Neural cell (in vitro differentiated cells): ENCODE data around the gene ARMC9. TPM values are rescaled to one million over a fixed set of nuclear protein-coding genes. Genes with fewer than 3 reads are reported as not detected.

Experiments
- H2AFZ ChIP-seq: fragments of 200-600, 300-800 bp; sonication (generic), shearing (Covaris generic); 2 replicates; pipeline ENCODE4 v1.6.0; 2014; ENCODE audit warnings: low read depth, mild to moderate bottlenecking, antibody characterized with exemption, low read length, moderate library complexity
- H3F3A ChIP-seq: fragments of 200-600 bp; shearing (Covaris generic); 2 replicates; pipeline ENCODE4 v1.6.1; 2016; ENCODE audit warnings: mild to moderate bottlenecking, moderate library complexity, mixed read lengths, antibody characterized with exemption, low read length; ENCODE audit not compliant: insufficient read depth, poor library complexity, severe bottlenecking
- H3K27ac ChIP-seq: fragments of 200-600, 300-800 bp; sonication (generic), shearing (Covaris generic); 2 replicates; pipeline ENCODE4 v1.5.1; 2014; ENCODE audit warnings: mild to moderate bottlenecking, low read length, moderate library complexity
- H3K27me3 ChIP-seq: fragments of 300-800, 200-600 bp; sonication (generic), shearing (Covaris generic); 2 replicates; pipeline ENCODE4 v1.6.0; 2014; ENCODE audit warnings: mild to moderate bottlenecking, low read depth, low read length, moderate library complexity; ENCODE audit not compliant: insufficient read depth
- H3K36me3 ChIP-seq: fragments of 300-800, 200-600 bp; sonication (generic), shearing (Covaris generic); 2 replicates; pipeline ENCODE4 v1.5.1; 2014; ENCODE audit warnings: mild to moderate bottlenecking, antibody characterized with exemption, low read length, moderate library complexity; ENCODE audit not compliant: insufficient read depth
- H3K4me2 ChIP-seq: fragments of 300-800, 200-600 bp; sonication (generic), shearing (Covaris generic); 2 replicates; pipeline ENCODE4 v1.6.0; 2014; ENCODE audit warnings: mild to moderate bottlenecking, low read length
- H3K4me3 ChIP-seq: fragments of 300-800, 200-600 bp; sonication (generic), shearing (Covaris generic); 2 replicates; pipeline ENCODE4 v1.5.1; 2014; ENCODE audit warnings: mild to moderate bottlenecking, low read length, moderate library complexity
- H3K79me2 ChIP-seq: fragments of 200-600 bp; shearing (Covaris generic); replicated peaks from 2 replicates; pipeline ENCODE4 v1.6.0; 2014; ENCODE audit warnings: mild to moderate bottlenecking, low read length, moderate library complexity; ENCODE audit not compliant: insufficient read depth
- H3K9ac ChIP-seq: fragments of 300-800, 200-600 bp; sonication (generic), shearing (Covaris generic); 2 replicates; pipeline ENCODE4 v1.6.1; 2016; ENCODE audit warnings: mild to moderate bottlenecking, low read length, mixed read lengths
- H3K9me2 ChIP-seq: fragments of 200-600 bp; shearing (Covaris generic); 2 replicates; pipeline ENCODE4 v1.6.1; 2016; ENCODE audit warnings: mild to moderate bottlenecking, low read length, mixed read lengths; ENCODE audit not compliant: insufficient read depth
- H3K9me3 ChIP-seq: fragments of 200-600, 300-800 bp; sonication (generic), shearing (Covaris generic); 2 replicates; pipeline ENCODE4 v1.6.1; 2016; ENCODE audit warnings: mild to moderate bottlenecking, mixed run types, low read length, moderate library complexity, mixed read lengths
- H4K20me1 ChIP-seq: fragments of 200-600 bp; shearing (Covaris generic); 2 replicates; pipeline ENCODE4 v1.6.1; 2016; ENCODE audit warnings: mild to moderate bottlenecking, mixed run types; ENCODE audit not compliant: insufficient read depth
- EP300 ChIP-seq: fragments of 450-650 bp; conservative IDR thresholded peaks from 2 replicates; pipeline ENCODE4 v1.6.1; 2014; ENCODE audit warnings: antibody characterized with exemption, mild to moderate bottlenecking, moderate library complexity; ENCODE audit not compliant: poor library complexity, severe bottlenecking
- EZH2 ChIP-seq: fragments of 200-600, 300-800 bp; shearing (Covaris generic), sonication (generic); IDR thresholded peaks from 2 replicates; pipeline ENCODE4 v1.6.1; 2014; ENCODE audit warnings: antibody characterized with exemption, low read length, borderline replicate concordance, mild to moderate bottlenecking; ENCODE audit not compliant: insufficient read depth, poor library complexity, severe bottlenecking
- MXI1 ChIP-seq: fragments of 450-650 bp; conservative IDR thresholded peaks from 2 replicates; pipeline ENCODE4 v1.6.1; 2014; ENCODE audit warnings: antibody characterized with exemption, mild to moderate bottlenecking; ENCODE audit not compliant: poor library complexity, severe bottlenecking
- POLR2AphosphoS5 ChIP-seq: IDR thresholded peaks from 2 replicates; pipeline ENCODE4 v1.6.1; 2012
- RAD21 ChIP-seq: fragments of 450-650 bp; conservative IDR thresholded peaks from 2 replicates; pipeline ENCODE4 v1.6.1; 2014; ENCODE audit warnings: antibody characterized with exemption, mild to moderate bottlenecking, moderate library complexity
- SMC3 ChIP-seq: fragments of 450-650 bp; conservative IDR thresholded peaks from 2 replicates; pipeline ENCODE4 v1.6.1; 2014; ENCODE audit warnings: antibody characterized with exemption, mild to moderate bottlenecking, moderate library complexity; ENCODE audit not compliant: poor library complexity
- TAF1 ChIP-seq: IDR thresholded peaks from 2 replicates; pipeline ENCODE4 v1.6.1; 2012; ENCODE audit warnings: low read depth
- polyA plus RNA-seq: library from polyadenylated mRNA; depleted of rRNA; stranded (reverse); fragments of >200 nt; gene quantifications from 2 replicates; pipeline ENCODE4 v1.2.3, GENCODE V29; 2014
- TF ChIP-seq, protein P1 (sequence below): IDR thresholded peaks from 2 replicates; pipeline ENCODE4 v1.6.1; 2012; ENCODE audit warnings: borderline replicate concordance
- TF ChIP-seq, protein P2 (sequence below): fragments of 450-650 bp; IDR thresholded peaks from 2 replicates; pipeline ENCODE4 v1.5.1; 2014; ENCODE audit warnings: antibody characterized with exemption, mild to moderate bottlenecking, moderate library complexity; ENCODE audit not compliant: poor library complexity, severe bottlenecking

Gene ARMC9
- polyA plus RNA-seq, 1 donor from 2014 or later = 13.9 TPM

DNA sequence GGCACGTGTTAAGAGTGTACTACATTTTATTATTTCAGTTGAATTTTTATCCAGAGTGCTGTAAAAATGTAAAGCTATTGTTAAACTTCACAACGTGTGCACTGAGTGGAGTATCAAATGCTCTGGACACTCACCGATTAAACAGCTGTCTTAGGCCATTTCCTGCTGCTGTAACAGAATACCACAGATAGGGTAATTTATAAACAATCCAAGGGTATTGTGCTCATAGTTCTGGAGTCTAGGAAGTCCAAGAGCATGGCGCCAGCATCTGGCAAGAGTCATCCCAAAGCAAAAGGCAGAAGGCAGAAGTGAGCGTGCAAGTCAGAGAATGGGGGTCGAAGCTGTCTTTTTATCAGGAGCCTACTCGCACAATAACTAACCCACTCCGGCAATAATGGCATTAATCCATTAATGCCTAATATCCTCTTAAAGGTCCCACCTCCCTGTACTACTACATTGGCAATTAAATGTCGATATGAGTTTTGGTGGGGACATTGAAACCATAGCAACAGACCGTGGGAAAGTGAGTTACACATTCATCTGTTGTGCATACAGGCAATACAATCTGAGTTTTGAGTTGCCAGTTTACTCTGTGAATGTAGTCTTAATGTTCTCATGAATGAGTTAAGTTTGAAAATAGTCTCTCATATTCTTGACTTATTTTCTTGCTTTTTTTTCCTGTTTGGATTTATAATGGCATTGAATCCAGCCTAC is 64.8 kb downstream of the ARMC9 start:
- no peak for TF ChIP-seq POLR2AphosphoS5
- TF ChIP-seq MXI1 = no peak
- TF ChIP-seq RAD21 = no peak
- TF ChIP-seq EP300 = no peak
- TF ChIP-seq SMC3 = no peak
- no peak for TF ChIP-seq EZH2
- TF ChIP-seq, protein P1, sequence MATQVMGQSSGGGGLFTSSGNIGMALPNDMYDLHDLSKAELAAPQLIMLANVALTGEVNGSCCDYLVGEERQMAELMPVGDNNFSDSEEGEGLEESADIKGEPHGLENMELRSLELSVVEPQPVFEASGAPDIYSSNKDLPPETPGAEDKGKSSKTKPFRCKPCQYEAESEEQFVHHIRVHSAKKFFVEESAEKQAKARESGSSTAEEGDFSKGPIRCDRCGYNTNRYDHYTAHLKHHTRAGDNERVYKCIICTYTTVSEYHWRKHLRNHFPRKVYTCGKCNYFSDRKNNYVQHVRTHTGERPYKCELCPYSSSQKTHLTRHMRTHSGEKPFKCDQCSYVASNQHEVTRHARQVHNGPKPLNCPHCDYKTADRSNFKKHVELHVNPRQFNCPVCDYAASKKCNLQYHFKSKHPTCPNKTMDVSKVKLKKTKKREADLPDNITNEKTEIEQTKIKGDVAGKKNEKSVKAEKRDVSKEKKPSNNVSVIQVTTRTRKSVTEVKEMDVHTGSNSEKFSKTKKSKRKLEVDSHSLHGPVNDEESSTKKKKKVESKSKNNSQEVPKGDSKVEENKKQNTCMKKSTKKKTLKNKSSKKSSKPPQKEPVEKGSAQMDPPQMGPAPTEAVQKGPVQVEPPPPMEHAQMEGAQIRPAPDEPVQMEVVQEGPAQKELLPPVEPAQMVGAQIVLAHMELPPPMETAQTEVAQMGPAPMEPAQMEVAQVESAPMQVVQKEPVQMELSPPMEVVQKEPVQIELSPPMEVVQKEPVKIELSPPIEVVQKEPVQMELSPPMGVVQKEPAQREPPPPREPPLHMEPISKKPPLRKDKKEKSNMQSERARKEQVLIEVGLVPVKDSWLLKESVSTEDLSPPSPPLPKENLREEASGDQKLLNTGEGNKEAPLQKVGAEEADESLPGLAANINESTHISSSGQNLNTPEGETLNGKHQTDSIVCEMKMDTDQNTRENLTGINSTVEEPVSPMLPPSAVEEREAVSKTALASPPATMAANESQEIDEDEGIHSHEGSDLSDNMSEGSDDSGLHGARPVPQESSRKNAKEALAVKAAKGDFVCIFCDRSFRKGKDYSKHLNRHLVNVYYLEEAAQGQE = no peak
- TF ChIP-seq, protein P2, sequence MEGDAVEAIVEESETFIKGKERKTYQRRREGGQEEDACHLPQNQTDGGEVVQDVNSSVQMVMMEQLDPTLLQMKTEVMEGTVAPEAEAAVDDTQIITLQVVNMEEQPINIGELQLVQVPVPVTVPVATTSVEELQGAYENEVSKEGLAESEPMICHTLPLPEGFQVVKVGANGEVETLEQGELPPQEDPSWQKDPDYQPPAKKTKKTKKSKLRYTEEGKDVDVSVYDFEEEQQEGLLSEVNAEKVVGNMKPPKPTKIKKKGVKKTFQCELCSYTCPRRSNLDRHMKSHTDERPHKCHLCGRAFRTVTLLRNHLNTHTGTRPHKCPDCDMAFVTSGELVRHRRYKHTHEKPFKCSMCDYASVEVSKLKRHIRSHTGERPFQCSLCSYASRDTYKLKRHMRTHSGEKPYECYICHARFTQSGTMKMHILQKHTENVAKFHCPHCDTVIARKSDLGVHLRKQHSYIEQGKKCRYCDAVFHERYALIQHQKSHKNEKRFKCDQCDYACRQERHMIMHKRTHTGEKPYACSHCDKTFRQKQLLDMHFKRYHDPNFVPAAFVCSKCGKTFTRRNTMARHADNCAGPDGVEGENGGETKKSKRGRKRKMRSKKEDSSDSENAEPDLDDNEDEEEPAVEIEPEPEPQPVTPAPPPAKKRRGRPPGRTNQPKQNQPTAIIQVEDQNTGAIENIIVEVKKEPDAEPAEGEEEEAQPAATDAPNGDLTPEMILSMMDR = no peak
- TF ChIP-seq TAF1 = no peak
- H3K4me2 ChIP-seq = no peak overlapping the region

GRCh38 chr2:231270221-231271114 is 72.0 kb downstream of the ARMC9 start:
- no peaks in the 10 kb centered on the region for H3K36me3 ChIP-seq
- H3K79me2 ChIP-seq = no peaks in the 10 kb centered on the region
- no peaks in the 10 kb centered on the region for H3F3A ChIP-seq
- H4K20me1 ChIP-seq = no peaks in the 10 kb centered on the region
- H3K4me2 ChIP-seq = no peak overlapping the region
- no peak overlapping the region for H3K9ac ChIP-seq
- no peak overlapping the region for H2AFZ ChIP-seq
- no peaks in the 10 kb centered on the region for H3K9me2 ChIP-seq
- no peaks in the 10 kb centered on the region for H3K27me3 ChIP-seq
- no peaks in the 10 kb centered on the region for H3K9me3 ChIP-seq
- H3K27ac ChIP-seq = no peak overlapping the region
- TF ChIP-seq MXI1 = no peak
- no peak for TF ChIP-seq TAF1
- TF ChIP-seq, protein P1 = no peak
- no peak for TF ChIP-seq POLR2AphosphoS5
- no peak for TF ChIP-seq EP300
- TF ChIP-seq EZH2 = no peak
- TF ChIP-seq, protein P2 = no peak
- no peak for TF ChIP-seq SMC3
- TF ChIP-seq RAD21 = no peak
- no peak overlapping the region for H3K4me3 ChIP-seq

More for the DNA sequence above, 64.8 kb downstream of the ARMC9 start:
- Histone ChIP-seq H3K9me3 (no peaks in the 10 kb centered on the region), H3K9me2 (no peaks in the 10 kb centered on the region), H3K4me3 (no peak overlapping the region), H3K27ac (no peak overlapping the region), H2AFZ (no peak overlapping the region), H3K79me2 (no peaks in the 10 kb centered on the region), H4K20me1 (no peaks in the 10 kb centered on the region), H3K27me3 (no peaks in the 10 kb centered on the region), H3K9ac (no peak overlapping the region), H3F3A (no peaks in the 10 kb centered on the region), H3K36me3 (no peaks in the 10 kb centered on the region)
